Neural cell (in vitro differentiated cells): ENCODE results near the gene TM9SF4. TPM values are rescaled to one million over a fixed set of nuclear protein-coding genes. Genes with fewer than 3 reads are reported as not detected.

Experiments
- H2AFZ ChIP-seq: fragments of 200-600, 300-800 bp; sonication (generic), shearing (Covaris generic); 2 replicates; pipeline ENCODE4 v1.6.0; 2014; ENCODE audit warnings: low read depth, mild to moderate bottlenecking, antibody characterized with exemption, low read length, moderate library complexity
- H3F3A ChIP-seq: fragments of 200-600 bp; shearing (Covaris generic); 2 replicates; pipeline ENCODE4 v1.6.1; 2016; ENCODE audit warnings: mild to moderate bottlenecking, moderate library complexity, mixed read lengths, antibody characterized with exemption, low read length; ENCODE audit not compliant: insufficient read depth, poor library complexity, severe bottlenecking
- H3K27ac ChIP-seq: fragments of 200-600, 300-800 bp; sonication (generic), shearing (Covaris generic); 2 replicates; pipeline ENCODE4 v1.5.1; 2014; ENCODE audit warnings: mild to moderate bottlenecking, low read length, moderate library complexity
- H3K27me3 ChIP-seq: fragments of 300-800, 200-600 bp; sonication (generic), shearing (Covaris generic); 2 replicates; pipeline ENCODE4 v1.6.0; 2014; ENCODE audit warnings: mild to moderate bottlenecking, low read depth, low read length, moderate library complexity; ENCODE audit not compliant: insufficient read depth
- H3K36me3 ChIP-seq: fragments of 300-800, 200-600 bp; sonication (generic), shearing (Covaris generic); 2 replicates; pipeline ENCODE4 v1.5.1; 2014; ENCODE audit warnings: mild to moderate bottlenecking, antibody characterized with exemption, low read length, moderate library complexity; ENCODE audit not compliant: insufficient read depth
- H3K4me2 ChIP-seq: fragments of 300-800, 200-600 bp; sonication (generic), shearing (Covaris generic); 2 replicates; pipeline ENCODE4 v1.6.0; 2014; ENCODE audit warnings: mild to moderate bottlenecking, low read length
- H3K4me3 ChIP-seq: fragments of 300-800, 200-600 bp; sonication (generic), shearing (Covaris generic); 2 replicates; pipeline ENCODE4 v1.5.1; 2014; ENCODE audit warnings: mild to moderate bottlenecking, low read length, moderate library complexity
- H3K79me2 ChIP-seq: fragments of 200-600 bp; shearing (Covaris generic); replicated peaks from 2 replicates; pipeline ENCODE4 v1.6.0; 2014; ENCODE audit warnings: mild to moderate bottlenecking, low read length, moderate library complexity; ENCODE audit not compliant: insufficient read depth
- H3K9ac ChIP-seq: fragments of 300-800, 200-600 bp; sonication (generic), shearing (Covaris generic); 2 replicates; pipeline ENCODE4 v1.6.1; 2016; ENCODE audit warnings: mild to moderate bottlenecking, low read length, mixed read lengths
- H3K9me2 ChIP-seq: fragments of 200-600 bp; shearing (Covaris generic); 2 replicates; pipeline ENCODE4 v1.6.1; 2016; ENCODE audit warnings: mild to moderate bottlenecking, low read length, mixed read lengths; ENCODE audit not compliant: insufficient read depth
- H3K9me3 ChIP-seq: fragments of 200-600, 300-800 bp; sonication (generic), shearing (Covaris generic); 2 replicates; pipeline ENCODE4 v1.6.1; 2016; ENCODE audit warnings: mild to moderate bottlenecking, mixed run types, low read length, moderate library complexity, mixed read lengths
- H4K20me1 ChIP-seq: fragments of 200-600 bp; shearing (Covaris generic); 2 replicates; pipeline ENCODE4 v1.6.1; 2016; ENCODE audit warnings: mild to moderate bottlenecking, mixed run types; ENCODE audit not compliant: insufficient read depth
- CTCF ChIP-seq: fragments of 450-650 bp; IDR thresholded peaks from 2 replicates; pipeline ENCODE4 v1.5.1; 2014; ENCODE audit warnings: antibody characterized with exemption, mild to moderate bottlenecking, moderate library complexity; ENCODE audit not compliant: poor library complexity, severe bottlenecking
- EP300 ChIP-seq: fragments of 450-650 bp; conservative IDR thresholded peaks from 2 replicates; pipeline ENCODE4 v1.6.1; 2014; ENCODE audit warnings: antibody characterized with exemption, mild to moderate bottlenecking, moderate library complexity; ENCODE audit not compliant: poor library complexity, severe bottlenecking
- EZH2 ChIP-seq: fragments of 200-600, 300-800 bp; shearing (Covaris generic), sonication (generic); IDR thresholded peaks from 2 replicates; pipeline ENCODE4 v1.6.1; 2014; ENCODE audit warnings: antibody characterized with exemption, low read length, borderline replicate concordance, mild to moderate bottlenecking; ENCODE audit not compliant: insufficient read depth, poor library complexity, severe bottlenecking
- MXI1 ChIP-seq: fragments of 450-650 bp; conservative IDR thresholded peaks from 2 replicates; pipeline ENCODE4 v1.6.1; 2014; ENCODE audit warnings: antibody characterized with exemption, mild to moderate bottlenecking; ENCODE audit not compliant: poor library complexity, severe bottlenecking
- POLR2AphosphoS5 ChIP-seq: IDR thresholded peaks from 2 replicates; pipeline ENCODE4 v1.6.1; 2012
- RAD21 ChIP-seq: fragments of 450-650 bp; conservative IDR thresholded peaks from 2 replicates; pipeline ENCODE4 v1.6.1; 2014; ENCODE audit warnings: antibody characterized with exemption, mild to moderate bottlenecking, moderate library complexity
- REST ChIP-seq: IDR thresholded peaks from 2 replicates; pipeline ENCODE4 v1.6.1; 2012; ENCODE audit warnings: borderline replicate concordance
- SMC3 ChIP-seq: fragments of 450-650 bp; conservative IDR thresholded peaks from 2 replicates; pipeline ENCODE4 v1.6.1; 2014; ENCODE audit warnings: antibody characterized with exemption, mild to moderate bottlenecking, moderate library complexity; ENCODE audit not compliant: poor library complexity
- TAF1 ChIP-seq: IDR thresholded peaks from 2 replicates; pipeline ENCODE4 v1.6.1; 2012; ENCODE audit warnings: low read depth
- polyA plus RNA-seq: library from polyadenylated mRNA; depleted of rRNA; stranded (reverse); fragments of >200 nt; gene quantifications from 2 replicates; pipeline ENCODE4 v1.2.3, GENCODE V29; 2014

Gene TM9SF4
- polyA plus RNA-seq, 1 donor from 2014 or later: 18.3 TPM

GRCh38 chr20:32124916-32125454 lies 15.5 kb downstream of the TM9SF4 start:
- H4K20me1 ChIP-seq: no peaks in the 10 kb centered on the region
- H3F3A ChIP-seq: no peaks in the 10 kb centered on the region

GRCh38 chr20:32125506-32125905 lies 16.0 kb downstream of the TM9SF4 start:
- H3K27me3 ChIP-seq: no peaks in the 10 kb centered on the region
- no peaks in the 10 kb centered on the region for H3K9me3 ChIP-seq
- H3K4me3 ChIP-seq: no peak overlapping the region
- H3K79me2 ChIP-seq: peaks cover 9% of the 10 kb centered on the region
- no peaks in the 10 kb centered on the region for H4K20me1 ChIP-seq
- H3K27ac ChIP-seq: no peak overlapping the region
- H3K4me2 ChIP-seq: no peak overlapping the region
- H3K9ac ChIP-seq: no peak overlapping the region
- H3K9me2 ChIP-seq: no peaks in the 10 kb centered on the region
- no peaks in the 10 kb centered on the region for H3K36me3 ChIP-seq
- H2AFZ ChIP-seq: no peak overlapping the region
- no peaks in the 10 kb centered on the region for H3F3A ChIP-seq
- TF ChIP-seq REST: no peak
- no peak for TF ChIP-seq TAF1
- no peak for TF ChIP-seq CTCF
- TF ChIP-seq RAD21: no peak
- no peak for TF ChIP-seq POLR2AphosphoS5
- TF ChIP-seq EZH2: no peak

More at GRCh38 chr20:32124916-32125454, 15.5 kb downstream of the TM9SF4 start:
- peaks cover 8% of the 10 kb centered on the region for H3K79me2 ChIP-seq
- H3K9me3 ChIP-seq: no peaks in the 10 kb centered on the region
- no peak overlapping the region for H3K4me2 ChIP-seq
- no peaks in the 10 kb centered on the region for H3K36me3 ChIP-seq
- H3K27ac ChIP-seq: no peak overlapping the region
- no peaks in the 10 kb centered on the region for H3K9me2 ChIP-seq
- H3K4me3 ChIP-seq: no peak overlapping the region
- TF ChIP-seq MXI1 (no peak), TAF1 (no peak), EZH2 (no peak), POLR2AphosphoS5 (no peak), SMC3 (no peak), EP300 (no peak), CTCF (no peak), REST (no peak), RAD21 (no peak)
- H2AFZ ChIP-seq: no peak overlapping the region
- H3K9ac ChIP-seq: no peak overlapping the region
- H3K27me3 ChIP-seq: no peaks in the 10 kb centered on the region
